Hepatocyte (in vitro differentiated cells): Measurements from ENCODE around the gene CEACAM8. TPM values are rescaled to one million over a fixed set of nuclear protein-coding genes. Genes with fewer than 3 reads are reported as not detected.
"Not testable (repeated sequence)": the region's sequence is repeated elsewhere in the genome, so short reads cannot be mapped to it uniquely, and the experiment has no call there.

Source experiments
- DNase-seq: peaks from one replicate; pipeline ENCODE4 v3.0.0-alpha.2; 2016; ENCODE audit warnings: low spot score
- H2AFZ ChIP-seq: fragments of 200-600 bp; sonication (generic); 2 replicates; pipeline ENCODE4 v1.6.0; 2016; ENCODE audit warnings: antibody characterized with exemption, mild to moderate bottlenecking
- H3K27ac ChIP-seq: fragments of 200-600 bp; sonication (generic); 2 replicates; pipeline ENCODE4 v1.5.1; 2016; ENCODE audit warnings: mild to moderate bottlenecking
- H3K27me3 ChIP-seq: fragments of 200-600 bp; sonication (generic); 2 replicates; pipeline ENCODE4 v1.6.1; 2016
- H3K36me3 ChIP-seq: fragments of 200-600 bp; sonication (generic); replicated peaks from 2 replicates; pipeline ENCODE4 v1.5.1; 2016; ENCODE audit warnings: low read depth; ENCODE audit not compliant: insufficient read depth
- H3K4me1 ChIP-seq: fragments of 200-600 bp; sonication (generic); 2 replicates; pipeline ENCODE4 v1.5.1; 2016; ENCODE audit warnings: mild to moderate bottlenecking, moderate library complexity; ENCODE audit not compliant: insufficient read depth
- H3K4me2 ChIP-seq: fragments of 200-600 bp; sonication (generic); 2 replicates; pipeline ENCODE4 v1.6.0; 2016
- H3K4me3 ChIP-seq: fragments of 200-600 bp; sonication (generic); 2 replicates; pipeline ENCODE4 v1.5.1; 2016; ENCODE audit warnings: mild to moderate bottlenecking
- H3K79me2 ChIP-seq: fragments of 200-600 bp; sonication (generic); 2 replicates; pipeline ENCODE4 v1.6.0; 2017; ENCODE audit warnings: mild to moderate bottlenecking
- H3K9me2 ChIP-seq: fragments of 200-600 bp; sonication (generic); replicated peaks from 2 replicates; pipeline ENCODE4 v1.6.0; 2017; ENCODE audit warnings: mild to moderate bottlenecking; ENCODE audit not compliant: insufficient read depth
- H3K9me3 ChIP-seq: fragments of 200-600 bp; sonication (generic); 2 replicates; pipeline ENCODE4 v1.5.1; 2016; ENCODE audit warnings: low read depth, mild to moderate bottlenecking
- H4K20me1 ChIP-seq: fragments of 200-600 bp; sonication (generic); 2 replicates; pipeline ENCODE4 v1.6.0; 2016; ENCODE audit warnings: mild to moderate bottlenecking; ENCODE audit not compliant: insufficient read depth, poor library complexity, severe bottlenecking
- EZH2 ChIP-seq: fragments of 200-600 bp; sonication (generic); IDR thresholded peaks from 2 replicates; pipeline ENCODE4 v1.6.1; 2016; ENCODE audit warnings: antibody characterized with exemption, mild to moderate bottlenecking, borderline replicate concordance
- EZH2phosphoT487 ChIP-seq: fragments of 200-600 bp; sonication (generic); IDR thresholded peaks from one replicate; pipeline ENCODE4 v1.6.1; 2018; ENCODE audit warnings: antibody characterized with exemption, mild to moderate bottlenecking, low read depth, moderate library complexity; ENCODE audit not compliant: unreplicated experiment, severe bottlenecking
- WGBS: methylation state at CpG from one replicate; pipeline ENCODE4 v1.1.6; 2016; ENCODE audit warnings: low lambda C conversion rate; ENCODE audit errors: missing lambda C conversion rate; 5-methylcytosine and 5-hydroxymethylcytosine counted together
- polyA plus RNA-seq: library from polyadenylated mRNA; unstranded; fragments of >200 nt; fragmentation: Nextera tagmentation; extraction: Ambion mirVana; gene quantifications from 2 replicates; pipeline ENCODE4 v1.2.1, GENCODE V29; 2016
- total RNA-seq: library from RNA; depleted of rRNA; stranded (reverse); fragments of >200 nt; gene quantifications from 2 replicates; pipeline ENCODE4 v1.2.3, GENCODE V29; 2014
- TF ChIP-seq, protein P1 (sequence below): fragments of 200-600 bp; sonication (generic); IDR thresholded peaks from 2 replicates; pipeline ENCODE4 v1.5.1; 2016; ENCODE audit warnings: antibody characterized with exemption, mild to moderate bottlenecking; ENCODE audit not compliant: poor library complexity

Gene CEACAM8
- total and polyA plus RNA-seq, 2 experiments from 2014 or later, result not detected

DNA sequence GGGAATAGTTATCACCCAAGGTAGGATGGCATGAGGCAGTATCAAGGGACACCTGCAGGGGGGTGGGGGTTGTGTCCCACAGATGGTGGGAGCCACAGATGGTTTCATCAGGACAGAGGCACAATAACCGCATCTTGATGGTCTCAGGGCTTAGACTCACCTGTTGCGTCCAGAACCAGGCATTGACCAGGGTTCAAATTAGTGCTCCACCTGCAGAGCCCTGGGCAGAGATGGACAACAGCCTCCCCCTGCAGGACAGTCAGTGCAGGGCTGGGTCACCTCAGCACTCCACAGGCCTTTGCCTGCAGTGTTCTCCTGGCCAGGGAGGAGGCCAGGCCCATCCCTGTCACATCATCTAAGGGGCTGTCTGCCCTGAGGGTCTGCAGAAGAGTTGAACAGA is 51.9 kb downstream of the CEACAM8 start:
- Histone ChIP-seq H3K4me3 (no peak overlapping the region), H3K27me3 (no peaks in the 10 kb centered on the region), H4K20me1 (no peaks in the 10 kb centered on the region), H3K4me1 (no peaks in the 10 kb centered on the region), H3K27ac (no peak overlapping the region), H3K9me3 (no peaks in the 10 kb centered on the region), H2AFZ (no peak overlapping the region), H3K79me2 (no peaks in the 10 kb centered on the region), H3K9me2 (no peaks in the 10 kb centered on the region), H3K36me3 (no peaks in the 10 kb centered on the region), H3K4me2 (no peak overlapping the region)
- no peak for DNase-seq
- TF ChIP-seq, protein P1, sequence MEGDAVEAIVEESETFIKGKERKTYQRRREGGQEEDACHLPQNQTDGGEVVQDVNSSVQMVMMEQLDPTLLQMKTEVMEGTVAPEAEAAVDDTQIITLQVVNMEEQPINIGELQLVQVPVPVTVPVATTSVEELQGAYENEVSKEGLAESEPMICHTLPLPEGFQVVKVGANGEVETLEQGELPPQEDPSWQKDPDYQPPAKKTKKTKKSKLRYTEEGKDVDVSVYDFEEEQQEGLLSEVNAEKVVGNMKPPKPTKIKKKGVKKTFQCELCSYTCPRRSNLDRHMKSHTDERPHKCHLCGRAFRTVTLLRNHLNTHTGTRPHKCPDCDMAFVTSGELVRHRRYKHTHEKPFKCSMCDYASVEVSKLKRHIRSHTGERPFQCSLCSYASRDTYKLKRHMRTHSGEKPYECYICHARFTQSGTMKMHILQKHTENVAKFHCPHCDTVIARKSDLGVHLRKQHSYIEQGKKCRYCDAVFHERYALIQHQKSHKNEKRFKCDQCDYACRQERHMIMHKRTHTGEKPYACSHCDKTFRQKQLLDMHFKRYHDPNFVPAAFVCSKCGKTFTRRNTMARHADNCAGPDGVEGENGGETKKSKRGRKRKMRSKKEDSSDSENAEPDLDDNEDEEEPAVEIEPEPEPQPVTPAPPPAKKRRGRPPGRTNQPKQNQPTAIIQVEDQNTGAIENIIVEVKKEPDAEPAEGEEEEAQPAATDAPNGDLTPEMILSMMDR, result no peak
- TF ChIP-seq EZH2 (no peak), EZH2phosphoT487 (no peak)
- 93% methylated on average over 2 of the region's 2 CpGs for WGBS

DNA sequence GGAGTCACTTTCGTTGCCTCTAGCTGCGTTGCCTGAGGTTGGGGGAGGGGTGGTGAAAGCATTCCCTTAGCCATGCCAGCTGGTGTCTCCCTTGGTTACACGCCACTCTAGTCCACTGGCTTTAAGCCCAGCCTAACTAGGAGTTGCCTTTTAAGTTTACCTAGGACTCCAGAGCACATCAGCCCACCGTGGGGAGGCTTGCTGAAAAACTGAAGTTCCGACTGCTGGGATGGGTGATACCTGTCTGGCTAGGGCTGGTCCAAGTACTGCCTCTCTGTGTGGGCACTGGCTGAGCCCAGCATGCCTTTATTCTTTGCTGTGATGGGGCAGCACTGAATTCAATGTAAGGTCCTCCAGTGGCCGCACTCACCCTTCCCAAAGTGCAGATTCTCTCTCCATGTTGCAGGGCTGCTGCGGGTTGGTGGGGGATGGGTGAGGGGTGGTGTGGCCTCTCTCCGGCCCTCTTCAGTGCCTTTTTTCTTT is 54.6 kb downstream of the CEACAM8 start:
- Histone ChIP-seq H3K4me1 (no peaks in the 10 kb centered on the region), H2AFZ (no peak overlapping the region), H3K27me3 (no peaks in the 10 kb centered on the region), H3K27ac (no peak overlapping the region), H3K4me3 (no peak overlapping the region), H4K20me1 (no peaks in the 10 kb centered on the region), H3K79me2 (no peaks in the 10 kb centered on the region), H3K4me2 (no peak overlapping the region), H3K9me2 (no peaks in the 10 kb centered on the region), H3K36me3 (no peaks in the 10 kb centered on the region), H3K9me3 (no peaks in the 10 kb centered on the region)
- TF ChIP-seq EZH2phosphoT487, result no peak
- TF ChIP-seq EZH2, result no peak
- TF ChIP-seq, protein P1, result no peak
- no peak for DNase-seq
- 69% methylated on average over 8 of the region's 8 CpGs for WGBS

DNA sequence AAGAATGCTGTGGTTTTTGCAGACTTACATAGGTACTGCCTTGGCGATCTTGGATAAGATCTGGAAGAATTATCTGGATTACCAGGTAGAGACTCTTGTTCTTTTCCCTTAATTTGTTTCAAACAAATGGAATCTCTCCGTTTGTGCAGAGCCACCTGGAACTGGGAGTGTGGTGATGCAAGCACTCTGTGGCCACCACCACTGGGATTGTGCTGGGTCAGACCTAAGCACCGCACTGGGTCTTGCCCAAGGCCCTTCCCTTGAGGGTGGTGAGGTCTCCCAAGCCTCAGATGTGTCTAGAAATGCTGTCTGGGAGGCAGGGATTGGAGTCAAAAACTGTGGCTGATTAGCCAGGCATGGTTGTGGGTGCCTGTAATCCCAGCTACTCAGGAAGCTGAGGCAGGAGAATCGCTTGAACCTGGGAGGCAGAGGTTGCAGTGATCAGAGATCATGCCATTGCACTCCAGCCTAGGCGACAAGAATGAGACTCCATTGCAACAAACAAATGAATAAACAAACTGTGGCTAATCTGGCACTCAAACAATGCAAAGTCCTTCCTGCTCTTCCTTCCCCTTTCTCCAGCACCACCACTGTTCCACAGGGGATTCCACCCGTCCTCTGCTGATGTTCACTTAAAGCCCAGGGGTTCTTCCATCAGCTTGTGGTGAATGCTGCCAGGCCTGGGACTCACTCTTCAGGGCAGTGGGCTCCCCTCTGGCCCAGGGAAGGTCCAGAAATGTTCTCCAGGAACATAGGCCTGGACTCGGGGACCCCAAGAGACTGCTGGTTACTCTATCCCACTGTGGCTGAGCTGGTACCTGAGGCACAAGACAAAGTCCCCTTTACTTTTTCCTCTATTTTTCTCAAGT is 55.6 kb downstream of the CEACAM8 start:
- Histone ChIP-seq H3K27me3 (no peaks in the 10 kb centered on the region), H3K4me3 (no peak overlapping the region), H3K4me1 (no peaks in the 10 kb centered on the region), H3K27ac (no peak overlapping the region), H3K9me2 (no peaks in the 10 kb centered on the region), H3K9me3 (no peaks in the 10 kb centered on the region), H4K20me1 (no peaks in the 10 kb centered on the region), H3K36me3 (no peaks in the 10 kb centered on the region), H2AFZ (no peak overlapping the region), H3K4me2 (no peak overlapping the region), H3K79me2 (no peaks in the 10 kb centered on the region)
- no peak for TF ChIP-seq EZH2phosphoT487
- TF ChIP-seq, protein P1, result no peak
- TF ChIP-seq EZH2, result no peak
- WGBS, result 85% methylated on average over 7 of the region's 7 CpGs
- no peak for DNase-seq

DNA sequence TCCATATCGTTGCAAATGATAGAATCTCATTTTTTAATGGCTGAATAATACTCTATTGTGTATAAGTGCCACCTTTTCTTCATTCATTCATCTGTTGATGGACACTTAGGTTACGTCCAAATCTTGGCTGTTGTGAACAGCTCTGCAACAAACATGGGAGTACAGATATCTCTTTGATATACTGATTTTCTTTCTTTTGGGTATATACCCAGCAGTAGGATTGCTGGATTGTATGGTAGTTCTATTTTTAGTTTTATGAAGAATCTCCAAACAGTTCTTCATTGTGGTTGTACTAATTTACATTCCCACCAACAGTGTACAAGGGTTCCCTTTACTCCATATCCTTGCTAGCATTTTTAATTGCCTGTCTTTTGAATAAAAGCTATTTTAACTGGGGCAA is 59.4 kb downstream of the CEACAM8 start:
- not testable (repeated sequence) for H3K4me1 ChIP-seq, H4K20me1 ChIP-seq, H3K27ac ChIP-seq, H3K36me3 ChIP-seq, H2AFZ ChIP-seq, H3K9me3 ChIP-seq, H3K9me2 ChIP-seq, H3K4me2 ChIP-seq, H3K4me3 ChIP-seq, DNase-seq, H3K79me2 ChIP-seq, H3K27me3 ChIP-seq
- 80% methylated on average over 2 of the region's 2 CpGs for WGBS
